Urothelium cell line (cell line): ENCODE data around the gene CEP128.

Experiments used
- DNase-seq: peaks from one replicate; pipeline ENCODE4 v3.0.0; 2011; ENCODE audit warnings: low spot score, mixed read lengths
- FAIRE-seq: peaks from 2 replicates; lab custom pipeline; 2011; peaks lifted over from hg19 to GRCh38; lab: Jason Lieb, UNC

The CEP128 gene

GRCh38 chr14:80564051-80564450 lies 377.5 kb downstream of the CEP128 start:
- FAIRE-seq (no peak), DNase-seq (no peak)

DNA sequence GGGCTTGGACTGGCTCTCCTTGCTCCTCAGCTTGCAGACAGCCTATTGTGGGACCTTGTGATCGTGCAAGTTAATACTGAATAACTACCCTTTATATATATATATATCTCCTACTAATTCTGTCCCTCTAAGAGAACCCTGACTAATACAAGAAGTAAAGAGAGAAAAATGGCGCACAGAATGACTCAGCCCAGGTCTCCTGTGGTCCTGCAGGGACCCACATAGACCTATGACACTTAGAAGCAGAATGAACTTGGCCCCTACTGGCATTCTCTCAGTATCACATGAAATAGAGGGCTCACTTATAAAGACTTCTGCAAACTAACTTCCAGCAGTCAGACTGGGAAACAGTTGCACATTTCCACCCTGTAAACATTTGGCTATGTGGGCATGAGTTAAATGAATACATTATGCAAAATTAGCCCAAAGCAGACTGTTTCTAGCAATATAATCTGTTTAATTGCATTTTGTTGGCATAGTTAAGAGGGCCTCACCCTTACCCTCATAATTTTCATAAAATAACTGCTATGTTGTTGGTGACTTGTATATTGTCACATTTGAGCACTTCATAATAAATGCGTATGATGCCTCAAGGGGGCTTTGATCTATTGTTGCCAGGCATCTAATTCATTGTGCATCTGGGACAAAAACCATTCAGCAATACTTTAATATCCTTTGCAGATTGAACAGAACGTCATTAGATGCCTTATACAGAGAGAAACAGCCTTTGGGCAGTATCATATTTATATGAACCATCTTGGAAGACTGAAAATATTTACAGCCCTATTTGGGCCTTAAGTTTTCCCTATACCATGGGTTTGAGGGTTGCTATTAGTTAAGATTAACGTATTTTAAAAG lies 380.5 kb downstream of the CEP128 start:
- DNase-seq (no peak), FAIRE-seq (no peak)

DNA sequence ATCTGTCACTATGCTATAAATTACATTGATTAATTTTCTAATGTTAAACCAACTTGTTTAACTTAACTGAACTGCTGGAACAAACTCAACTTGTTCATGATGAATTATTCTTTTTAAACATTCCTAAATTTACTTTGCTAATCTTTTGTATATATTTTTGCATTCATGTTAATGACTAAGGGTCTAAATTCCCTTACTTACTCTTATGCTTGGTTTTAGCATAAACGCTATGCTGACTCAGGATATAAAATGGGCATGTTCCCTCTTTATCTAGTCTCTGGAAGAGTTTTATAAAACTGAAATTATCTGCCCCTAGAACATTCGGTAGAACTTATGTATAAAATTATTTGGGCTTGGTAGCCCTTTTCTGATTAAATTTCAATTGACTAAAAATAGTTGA lies 387.4 kb downstream of the CEP128 start:
- FAIRE-seq, result no peak
- DNase-seq, result no peak

DNA sequence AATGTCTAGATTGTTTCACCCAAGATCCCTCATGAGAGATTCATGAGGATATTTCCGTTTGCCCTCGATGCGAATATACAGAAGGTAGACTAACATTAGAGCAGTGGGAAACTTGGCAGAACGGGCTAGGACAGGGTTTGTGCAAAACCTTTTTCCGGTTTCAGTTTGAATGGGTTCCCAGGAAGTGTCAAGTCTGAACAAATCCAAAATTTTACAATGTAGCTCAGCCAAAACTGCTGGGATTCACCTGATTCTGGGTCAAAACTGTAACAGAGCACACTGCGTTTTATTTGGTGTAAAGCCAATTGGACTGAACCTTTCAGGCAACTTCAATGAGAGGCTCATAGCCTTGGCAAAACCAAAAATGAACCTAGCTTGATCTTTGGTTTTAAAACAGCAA lies 392.4 kb downstream of the CEP128 start:
- DNase-seq (no peak), FAIRE-seq (no peak)

DNA sequence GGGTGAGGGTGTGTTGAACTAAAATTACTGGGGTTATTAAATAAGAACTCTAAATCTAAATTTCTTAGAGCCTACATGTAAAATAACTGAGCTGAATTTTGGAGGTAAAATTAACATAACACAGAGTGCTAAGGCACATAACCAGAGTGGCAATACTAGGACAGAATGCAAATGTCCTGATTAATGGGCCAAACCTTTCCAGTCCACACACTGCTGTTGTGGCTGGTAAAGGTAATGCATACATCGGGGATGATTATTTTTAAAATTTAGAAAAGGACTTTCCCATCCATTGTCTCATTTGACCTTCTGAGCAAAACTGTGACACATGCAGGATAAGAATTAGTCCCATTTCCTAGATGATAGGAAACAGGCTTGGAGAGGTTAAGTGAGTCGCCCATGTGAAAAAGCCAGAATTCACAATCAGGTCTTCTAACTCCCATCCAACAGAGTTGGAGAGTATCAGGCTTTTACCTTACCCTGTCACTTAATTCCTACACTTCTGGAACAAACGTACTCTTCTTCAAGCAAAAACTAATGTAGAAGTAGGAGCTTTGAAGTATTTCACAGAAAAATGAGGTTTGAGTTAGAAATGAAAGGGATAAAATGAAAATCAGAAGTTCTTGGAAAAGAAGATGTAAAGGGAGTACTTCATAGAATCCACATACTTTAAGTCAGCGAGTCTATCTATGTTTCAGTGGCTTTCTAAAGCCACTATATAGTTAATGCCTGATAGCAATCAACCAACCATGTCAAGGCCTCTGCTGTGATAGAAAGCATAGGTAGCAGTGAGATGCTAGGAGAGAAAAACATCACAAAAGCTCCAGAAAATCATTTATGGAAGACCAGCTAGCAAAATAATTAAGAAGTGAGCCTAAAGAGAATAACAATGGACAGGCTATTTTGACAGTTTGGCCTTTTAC lies 395.3 kb downstream of the CEP128 start:
- FAIRE-seq (no peak), DNase-seq (no peak)

DNA sequence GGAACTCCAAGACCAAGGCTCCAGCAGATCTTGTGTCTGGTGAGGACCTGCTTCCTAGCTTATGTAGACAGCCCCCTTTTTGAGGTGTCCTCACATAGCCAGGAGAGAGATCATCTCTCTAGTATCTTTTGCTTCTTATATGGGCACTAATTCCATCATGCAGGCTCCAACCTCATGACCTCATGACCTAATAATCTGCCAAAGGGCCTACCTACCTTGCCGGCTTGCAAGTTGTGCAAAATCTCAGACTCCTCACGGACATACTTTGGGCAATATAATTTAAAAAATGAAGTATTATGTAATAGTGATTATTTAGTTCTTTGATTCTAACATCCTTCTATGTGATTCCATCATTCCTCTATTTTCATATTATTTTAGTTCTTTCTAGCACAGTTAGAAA lies 397.2 kb downstream of the CEP128 start:
- no peak for FAIRE-seq

GRCh38 chr14:80543211-80543610 lies 398.3 kb downstream of the CEP128 start:
- no peak for FAIRE-seq

More for the DNA sequence above, 397.2 kb downstream of the CEP128 start:
- no peak for DNase-seq

DNA sequence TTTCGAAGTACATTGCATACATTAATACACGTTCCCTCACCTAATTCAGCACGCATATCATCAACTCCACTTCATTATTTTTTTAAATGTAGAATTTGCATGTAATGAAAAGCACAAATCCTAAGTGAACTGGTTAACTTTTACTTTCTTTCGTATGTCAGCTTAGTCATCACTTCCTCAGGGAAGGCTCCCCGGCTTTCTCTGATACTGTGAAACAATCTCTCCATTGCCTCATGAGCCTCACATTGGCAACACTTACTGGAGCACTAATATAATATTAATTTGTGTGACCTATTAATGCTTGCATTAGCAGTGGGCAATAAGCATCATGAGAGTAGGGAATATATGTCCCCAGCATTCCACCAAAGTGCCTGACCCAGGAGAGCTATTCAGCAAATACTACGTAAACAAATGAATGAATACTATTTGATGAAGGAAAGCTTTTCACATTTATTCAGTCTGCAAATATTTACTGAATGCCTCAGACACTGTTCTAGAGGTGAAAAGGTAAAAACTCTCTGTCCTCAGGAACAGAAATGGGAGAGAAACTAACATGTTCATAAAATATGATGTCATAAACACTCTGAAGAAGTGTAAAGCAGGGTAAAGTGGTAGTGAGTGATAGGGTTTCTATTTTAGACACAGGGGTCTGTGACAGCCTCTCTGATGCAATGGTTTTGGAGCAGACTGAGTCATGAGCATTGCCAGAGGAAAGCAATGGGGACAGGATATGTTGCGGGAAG lies 402.7 kb downstream of the CEP128 start:
- DNase-seq, result no peak
- no peak for FAIRE-seq

More at GRCh38 chr14:80543211-80543610, 398.3 kb downstream of the CEP128 start:
- DNase-seq, result no peak

DNA sequence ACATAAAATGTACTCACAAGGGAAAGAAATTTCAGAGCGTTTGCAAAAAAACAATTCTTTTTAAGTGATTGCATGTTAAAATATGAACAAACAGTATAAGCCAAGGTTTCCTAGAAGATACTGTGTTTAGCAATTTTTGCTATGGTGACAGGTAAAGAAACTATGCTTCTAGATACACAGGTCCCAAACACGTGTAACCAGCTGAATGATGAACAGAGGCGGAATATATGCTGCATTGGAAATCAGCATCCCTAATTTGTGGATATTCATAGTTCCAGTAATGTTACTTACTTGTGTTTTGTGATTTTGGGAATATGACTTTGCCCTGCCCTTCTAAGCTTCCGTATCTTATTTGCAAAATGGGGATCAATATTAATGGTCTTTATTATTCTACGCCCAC lies 403.9 kb downstream of the CEP128 start:
- no peak for DNase-seq
- FAIRE-seq, result no peak

DNA sequence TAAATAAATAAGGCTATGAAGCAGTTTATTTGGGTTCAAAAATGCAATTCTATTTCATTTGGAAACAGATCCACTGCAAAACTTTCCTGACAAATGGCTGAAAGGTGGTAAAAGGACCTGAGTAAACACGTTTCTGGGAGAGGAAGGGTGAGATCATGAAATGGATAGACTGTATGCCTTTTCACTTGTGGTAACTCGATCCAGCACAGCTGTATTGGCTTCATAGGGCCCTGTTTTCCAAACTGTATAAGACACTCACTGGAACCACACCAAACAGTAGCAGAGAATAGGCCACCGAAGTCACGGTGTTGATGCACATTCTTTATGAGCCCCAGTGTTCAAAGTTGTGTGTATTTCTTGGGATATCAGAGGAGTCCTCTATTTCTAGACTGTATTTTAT lies 405.1 kb downstream of the CEP128 start:
- no peak for DNase-seq

DNA sequence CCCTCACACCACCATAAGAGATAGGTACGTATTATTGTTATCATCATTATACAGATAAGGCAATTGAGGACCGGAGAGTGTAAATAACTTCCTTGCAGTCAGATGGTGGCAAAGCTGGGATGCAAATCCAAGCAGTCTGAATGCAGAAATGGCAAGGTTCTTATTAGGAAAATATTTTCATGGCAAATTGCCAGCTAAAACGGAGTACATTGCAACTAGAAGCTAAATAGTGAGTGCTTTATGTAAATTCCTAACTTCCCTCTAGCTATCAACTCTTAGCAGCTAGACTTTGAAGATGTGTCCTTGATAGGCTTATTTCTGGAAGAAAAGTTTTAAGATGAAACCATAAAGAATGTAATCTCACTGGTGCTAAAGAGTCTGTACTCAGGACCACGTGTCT lies 406.4 kb downstream of the CEP128 start:
- DNase-seq (no peak), FAIRE-seq (no peak)

More for the DNA sequence above, 405.1 kb downstream of the CEP128 start:
- no peak for FAIRE-seq

- DNase-seq (no peak), FAIRE-seq (no peak)
Observed at GRCh38 chr14:80523518-80524117, 417.9 kb downstream of the CEP128 start.

- FAIRE-seq (no peak), DNase-seq (no peak)
Observed at GRCh38 chr14:80522936-80523335, 418.6 kb downstream of the CEP128 start.

DNA sequence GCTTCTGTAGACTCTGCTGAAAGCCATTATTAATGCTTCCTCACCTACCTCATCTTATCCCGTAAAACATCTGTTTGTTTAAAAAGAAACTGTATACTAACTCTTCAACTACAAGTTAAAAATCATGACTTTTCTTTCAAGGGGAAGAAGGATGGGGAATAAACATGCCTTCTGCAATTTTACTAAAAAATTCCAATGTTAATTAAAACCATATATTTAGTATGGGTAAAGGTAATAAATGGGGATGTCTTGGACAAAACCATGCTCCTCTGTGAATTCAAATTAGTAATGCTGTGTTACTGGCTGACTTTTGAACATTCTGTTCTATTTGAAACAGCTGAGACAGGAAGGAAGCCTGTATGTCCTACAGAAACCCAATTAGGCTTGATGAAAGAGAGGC lies 419.1 kb downstream of the CEP128 start:
- FAIRE-seq (no peak), DNase-seq (no peak)

DNA sequence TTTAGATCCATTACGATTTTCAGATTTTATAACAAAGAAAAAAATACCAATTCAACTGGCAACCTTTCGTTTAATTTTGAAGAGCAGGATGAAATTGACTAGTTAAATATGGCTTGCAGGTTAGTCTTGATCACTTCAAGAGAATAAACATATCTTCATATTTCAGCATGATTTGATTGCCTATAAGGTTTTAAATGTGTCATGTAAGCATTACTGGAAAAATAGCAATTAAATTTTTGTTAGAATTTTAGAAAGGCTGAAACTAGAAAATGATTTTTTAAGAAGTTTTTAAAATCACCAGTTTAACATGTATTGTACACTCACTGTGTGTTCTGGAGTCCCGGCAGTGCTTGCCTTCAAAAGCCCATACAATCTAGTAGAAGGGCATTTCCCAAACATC lies 420.1 kb downstream of the CEP128 start:
- FAIRE-seq (no peak), DNase-seq (no peak)

- DNase-seq, result no peak
- FAIRE-seq, result no peak
Observed at GRCh38 chr14:80519002-80519401, 422.5 kb downstream of the CEP128 start.

DNA sequence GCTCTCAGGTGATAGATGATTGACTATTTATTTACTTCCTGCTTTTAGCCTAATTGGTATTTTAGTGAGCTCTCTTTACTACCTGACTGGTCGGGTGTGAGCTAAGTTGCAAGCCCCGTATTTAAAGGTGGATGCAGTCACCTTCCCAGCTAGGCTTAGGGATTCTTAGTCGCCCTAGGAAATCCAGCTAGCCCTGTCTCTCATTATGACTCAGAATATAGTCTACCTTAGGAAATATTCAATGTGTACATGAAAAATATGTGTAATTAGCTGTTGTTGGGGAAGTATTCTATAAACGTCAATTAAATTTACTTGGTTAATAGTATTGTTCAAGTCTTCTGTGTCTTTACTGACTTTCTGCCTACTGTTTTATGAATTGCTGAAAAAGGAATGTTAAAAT lies 423.4 kb downstream of the CEP128 start:
- no peak for FAIRE-seq
- no peak for DNase-seq

- DNase-seq, result no peak
- no peak for FAIRE-seq
Observed at GRCh38 chr14:80507292-80507869, 434.2 kb downstream of the CEP128 start.

GRCh38 chr14:80504781-80505180 lies 436.8 kb downstream of the CEP128 start:
- FAIRE-seq (no peak), DNase-seq (no peak)

DNA sequence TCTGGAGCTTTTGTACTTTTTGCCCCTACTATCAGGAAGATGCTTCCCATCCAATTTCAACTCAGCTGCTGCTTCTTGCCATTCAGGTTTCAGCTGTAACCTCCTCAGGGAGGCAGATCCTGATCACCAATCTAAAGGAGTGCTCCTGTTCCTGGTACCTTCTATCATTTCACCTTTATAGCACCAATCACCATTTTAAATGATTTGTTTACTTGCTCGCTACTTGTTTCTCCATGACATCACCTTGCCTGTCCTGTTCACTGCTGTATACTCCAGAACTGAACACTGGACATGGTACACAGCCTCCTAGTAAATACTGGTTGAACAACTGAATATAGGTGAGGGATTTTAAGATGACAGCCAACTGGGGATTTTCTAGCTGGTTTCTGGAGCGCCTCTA lies 443.0 kb downstream of the CEP128 start:
- no peak for FAIRE-seq

More for the DNA sequence above, 443.0 kb downstream of the CEP128 start:
- no peak for DNase-seq
